HG03571 (cell line): Measurements from ENCODE around the gene PLA2G6.
"Not testable (repeated sequence)": the region's sequence is repeated elsewhere in the genome, so short reads cannot be mapped to it uniquely, and the experiment has no call there.

Source experiments
- ATAC-seq: cut with Tn5 transposase; IDR thresholded peaks from one replicate; pipeline ENCODE4 v1.9.1; 2021; ENCODE audit not compliant: unreplicated experiment

Gene PLA2G6

DNA sequence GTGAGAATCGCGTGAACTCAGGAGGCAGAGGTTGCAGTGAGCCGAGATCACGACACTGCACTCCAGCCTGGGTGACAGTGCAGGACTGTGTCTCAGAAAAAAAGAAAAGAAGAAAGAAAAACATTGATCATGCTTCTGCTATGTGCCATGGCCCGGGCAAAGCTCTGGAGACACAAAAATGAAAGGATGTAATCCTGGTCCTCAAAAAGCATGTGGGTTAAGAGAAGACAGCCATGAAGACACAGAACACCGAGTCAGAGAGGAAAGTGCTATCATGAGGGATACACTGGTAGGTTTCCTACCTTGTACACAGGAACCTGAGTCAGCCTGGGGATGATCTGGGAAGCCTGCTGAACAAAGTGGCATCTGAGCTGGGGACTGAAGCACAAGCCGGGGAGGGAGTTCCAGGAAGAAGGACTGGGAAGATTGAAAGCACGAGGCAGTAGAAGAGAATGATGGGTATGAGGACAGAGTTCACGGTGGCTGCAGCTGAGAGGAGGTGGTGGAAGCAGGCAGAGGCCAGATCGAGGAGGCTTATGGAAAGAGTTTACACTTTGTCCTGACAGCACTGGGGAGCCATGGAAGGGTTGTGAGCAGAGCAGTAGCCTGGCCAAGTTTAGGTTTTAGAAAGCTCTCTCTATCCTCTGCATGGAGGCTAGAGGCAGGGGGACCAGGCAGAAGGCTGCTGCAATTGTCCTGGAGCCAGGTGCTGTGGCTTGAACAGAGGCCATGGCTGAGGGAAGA, 10.3 kb upstream of the PLA2G6 start:
- no peak for ATAC-seq

DNA sequence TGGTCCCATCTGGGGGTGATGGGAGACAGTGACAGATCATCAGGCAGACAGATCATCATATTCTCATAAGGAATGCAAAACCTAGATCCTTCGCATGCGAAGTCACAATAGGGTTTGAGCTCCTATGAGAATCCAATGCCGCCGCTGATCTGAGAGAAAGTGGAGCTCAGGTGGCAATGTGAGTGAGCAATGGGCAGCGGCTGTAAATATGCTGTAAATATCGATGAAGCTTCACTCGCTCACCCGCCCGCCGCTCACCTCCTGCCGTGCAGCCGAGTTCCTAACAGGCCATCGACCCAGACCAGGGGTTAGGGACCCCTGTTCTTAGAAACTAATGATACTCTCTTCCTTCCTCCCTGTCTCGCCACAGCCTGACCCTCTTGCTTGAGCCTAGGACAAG, 9.4 kb upstream of the PLA2G6 start:
- ATAC-seq = no peak

DNA sequence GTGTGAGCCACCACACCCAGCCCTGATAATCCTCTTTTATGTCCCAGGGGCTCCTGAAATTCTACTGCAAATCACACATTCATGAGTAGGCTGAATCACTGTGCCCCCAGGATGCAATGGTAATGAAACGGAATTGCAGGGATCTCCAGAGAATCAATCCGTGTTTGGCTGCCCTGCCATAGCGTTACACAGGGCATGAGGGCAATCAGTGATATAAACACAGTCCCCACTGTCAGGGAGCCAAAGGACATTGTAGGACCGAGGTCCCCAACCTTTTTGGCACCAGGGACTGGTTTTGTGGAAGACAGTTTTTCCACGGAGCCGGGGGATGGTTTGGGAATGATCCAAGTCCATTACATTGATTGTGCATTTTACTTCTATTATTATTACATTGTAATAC, 9.0 kb upstream of the PLA2G6 start:
- ATAC-seq = no peak

DNA sequence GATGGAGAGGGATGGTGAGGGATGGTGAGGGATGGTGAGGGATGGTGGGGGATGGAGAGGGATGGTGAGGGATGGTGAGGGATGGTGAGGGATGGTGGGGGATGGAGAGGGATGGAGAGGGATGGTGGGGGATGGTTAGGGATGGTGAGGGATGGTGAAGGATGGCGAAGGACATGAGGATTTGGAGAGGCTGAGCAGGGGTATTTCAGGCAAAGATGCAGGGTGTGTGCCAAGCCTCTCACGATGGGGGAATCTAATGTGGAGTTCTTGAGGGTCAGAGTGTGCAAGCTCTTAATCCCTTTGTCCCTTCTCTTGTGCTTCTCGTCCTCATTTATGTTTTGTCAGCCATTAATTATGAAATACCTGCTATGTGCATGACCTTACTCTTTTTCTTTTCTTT, 7.5 kb upstream of the PLA2G6 start:
- ATAC-seq = no peak

DNA sequence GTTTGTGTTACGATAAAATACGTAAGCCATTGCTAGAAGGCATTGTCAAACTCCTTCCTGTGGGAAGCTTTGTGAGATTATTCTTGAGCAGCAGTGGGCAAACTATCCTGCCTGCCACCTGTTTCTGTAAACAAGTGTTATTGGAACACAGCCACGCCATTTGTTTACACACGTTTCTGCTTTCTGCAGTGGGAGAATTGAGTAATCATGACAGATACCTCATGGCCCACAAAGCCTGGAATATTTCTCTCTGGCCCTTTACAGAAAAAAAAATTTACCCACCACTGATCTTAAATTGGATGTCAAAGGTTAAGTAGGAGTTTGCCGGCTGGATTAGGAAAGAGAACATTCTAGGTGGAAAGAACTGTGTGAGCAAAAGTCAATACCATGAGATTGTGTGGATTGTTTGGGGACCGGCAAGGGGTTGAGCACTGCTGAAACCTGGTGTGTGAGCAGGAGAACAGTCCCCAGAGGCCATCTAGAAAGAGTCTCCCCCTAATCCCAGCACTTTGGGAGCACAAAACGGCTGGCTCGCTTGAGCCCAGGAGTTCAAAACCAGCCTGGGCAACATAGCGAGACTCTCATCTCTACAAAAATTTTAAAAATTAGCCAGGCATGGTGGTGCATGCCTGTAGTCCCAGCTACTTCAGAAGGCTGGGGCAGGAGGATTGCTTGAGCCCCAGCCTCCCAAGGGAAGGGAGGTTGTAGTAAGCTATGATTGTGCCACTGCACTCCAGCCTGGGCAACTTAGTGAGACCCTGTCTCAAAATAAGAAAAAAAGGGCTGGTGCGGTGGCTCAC, 6.0 kb upstream of the PLA2G6 start:
- no peak for ATAC-seq

DNA sequence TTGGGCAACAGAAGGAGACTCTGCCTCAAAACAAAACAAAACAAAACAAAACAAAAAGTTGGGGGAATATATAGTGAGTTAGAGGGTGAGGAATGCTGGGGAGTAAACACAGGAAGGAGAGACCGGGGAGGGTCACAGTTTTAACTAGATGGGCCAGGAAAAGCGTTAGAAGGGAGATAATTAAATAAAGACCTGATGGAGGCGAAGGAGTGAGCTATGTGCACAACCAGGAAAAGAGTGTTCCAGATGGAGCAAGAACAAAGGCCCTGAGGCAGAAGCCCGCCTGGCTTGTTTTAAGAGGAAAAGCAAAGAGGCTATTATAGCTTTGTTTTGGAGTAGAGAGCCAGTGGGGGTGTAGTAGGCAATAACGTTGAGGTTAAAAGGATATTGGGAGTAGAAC, 4.8 kb upstream of the PLA2G6 start:
- no peak for ATAC-seq

DNA sequence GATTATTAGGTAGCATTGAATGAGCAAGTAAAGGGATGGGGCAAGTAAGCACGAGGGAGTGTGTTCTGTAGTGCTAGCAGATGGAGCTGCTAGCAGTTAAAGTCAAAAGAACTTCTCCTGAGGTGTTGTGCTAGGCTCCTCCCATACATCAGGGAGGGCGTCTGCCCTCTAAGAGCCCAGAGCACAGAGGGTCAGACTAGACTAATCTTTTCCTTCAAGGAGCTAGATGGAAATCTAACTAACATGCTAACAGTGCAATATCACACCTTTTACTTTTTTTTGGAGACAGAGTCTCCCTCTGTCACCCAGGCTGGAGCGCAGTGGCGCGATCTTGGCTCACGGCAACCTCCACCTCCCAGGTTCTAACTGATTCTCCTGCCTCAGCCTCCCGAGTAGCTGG, 3.2 kb upstream of the PLA2G6 start:
- no peak for ATAC-seq

DNA sequence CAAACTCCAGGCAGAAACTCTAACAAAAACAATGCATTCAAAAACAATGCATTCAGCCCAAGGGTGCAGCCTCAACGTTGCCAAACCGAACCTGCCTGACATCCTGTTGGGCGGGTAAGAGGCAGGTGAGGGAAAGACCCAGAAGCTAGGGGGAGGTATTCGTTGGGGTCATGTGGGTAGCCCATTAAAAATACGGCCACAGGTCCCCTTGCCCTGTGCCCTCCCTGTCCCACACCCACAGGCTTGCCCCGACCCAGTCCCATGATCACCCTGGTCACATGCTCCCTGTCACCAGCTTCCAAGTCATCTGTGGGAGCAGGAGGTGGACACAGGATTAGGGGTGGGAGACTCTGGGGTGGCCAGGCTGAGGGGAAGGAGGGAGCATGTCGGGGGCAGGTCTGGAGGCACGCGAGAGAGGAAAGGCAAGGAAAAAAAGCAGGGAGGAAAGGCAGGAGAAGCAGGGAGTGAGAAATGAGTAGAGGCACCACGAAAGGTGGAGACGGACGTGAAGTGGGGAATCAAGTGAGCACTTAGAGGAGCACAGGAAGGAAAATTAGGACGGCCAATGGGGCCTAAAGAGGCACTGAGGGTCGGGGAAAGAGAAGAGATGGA, 683 bp downstream of the PLA2G6 start:
- ATAC-seq = no peak

DNA sequence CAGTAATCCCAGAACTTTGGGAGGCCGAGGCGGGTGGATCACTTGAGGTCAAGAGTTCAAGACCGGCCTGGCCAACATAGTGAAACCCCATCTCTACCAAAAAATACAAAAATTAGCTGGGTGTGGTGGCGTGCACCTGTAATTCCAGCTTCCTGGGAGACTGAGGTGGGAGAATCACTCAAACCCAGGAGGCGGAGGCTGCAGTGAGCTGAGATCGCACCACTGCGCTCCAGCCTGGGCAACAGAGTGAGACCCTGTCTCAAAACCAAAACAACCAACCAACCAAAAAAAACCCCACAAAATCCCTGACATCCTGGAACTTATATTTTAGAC, 3.1 kb downstream of the PLA2G6 start:
- not testable (repeated sequence) for ATAC-seq

DNA sequence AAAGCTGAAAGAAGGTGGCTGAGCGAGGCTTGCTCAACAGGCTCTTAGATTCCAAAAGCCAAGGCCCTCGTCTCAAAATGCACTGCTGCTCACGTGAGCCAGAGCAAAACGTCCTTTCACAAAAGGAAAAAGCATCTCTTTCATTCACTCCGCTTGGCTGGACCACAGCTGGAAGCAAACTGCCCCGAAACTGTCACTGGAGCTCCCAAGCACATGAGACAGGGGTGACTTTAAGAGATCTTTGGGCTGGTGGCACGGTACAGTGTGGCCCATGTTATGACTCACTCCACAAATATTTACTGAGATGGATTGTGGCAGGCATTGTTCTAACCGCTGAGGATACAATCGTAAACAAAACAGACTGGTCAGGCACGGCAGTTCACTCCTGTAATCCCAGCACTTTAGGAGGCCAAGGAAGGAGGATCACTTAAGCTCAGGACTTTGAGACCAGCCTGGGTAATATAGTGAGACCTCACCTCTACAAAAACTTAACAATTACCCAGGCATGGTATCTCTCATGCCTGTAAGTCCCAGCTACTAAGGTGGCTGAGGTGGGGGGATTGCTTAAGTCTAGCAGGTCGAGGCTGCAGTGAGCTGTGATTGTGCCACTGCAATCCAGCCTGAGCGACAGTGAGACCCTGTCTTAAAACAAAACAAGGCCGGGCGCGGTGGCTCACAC, 3.6 kb downstream of the PLA2G6 start:
- no peak for ATAC-seq

DNA sequence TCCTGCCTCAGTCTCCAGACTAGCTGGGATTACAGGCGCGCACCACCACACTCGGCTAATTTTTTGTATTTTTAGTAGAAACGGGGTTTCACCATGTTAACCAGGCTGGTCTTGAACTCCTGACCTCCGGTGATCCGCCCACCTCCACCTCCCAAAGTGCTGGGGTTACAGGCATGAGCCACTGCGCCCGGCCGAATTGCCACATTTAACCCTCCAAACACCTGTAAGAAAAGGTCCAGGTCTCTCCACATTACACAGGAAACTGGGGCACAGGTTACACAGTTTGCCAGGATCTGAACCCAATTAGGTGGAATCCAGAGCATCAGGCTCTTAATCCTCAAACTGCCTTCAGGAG, 4.1 kb downstream of the PLA2G6 start:
- not testable (repeated sequence) for ATAC-seq

DNA sequence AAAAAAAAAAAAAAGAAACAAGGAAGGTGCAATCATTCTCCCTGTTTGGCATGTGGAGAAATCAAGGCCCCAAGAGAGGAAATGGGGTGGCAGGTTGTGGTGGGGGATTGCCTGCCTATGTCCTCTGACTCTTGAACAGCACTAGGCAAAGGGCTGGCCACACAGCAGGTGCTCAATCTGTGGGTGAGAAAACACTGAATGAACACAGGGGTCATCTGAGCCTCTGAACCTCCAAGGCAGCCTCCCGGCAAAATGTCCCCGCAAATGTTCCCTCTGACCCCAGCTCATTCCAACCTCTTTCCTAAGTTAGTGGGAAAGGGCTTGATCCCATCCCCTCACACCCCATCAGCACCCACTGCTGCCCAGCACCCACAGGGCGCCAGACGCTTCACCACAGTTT, 4.6 kb downstream of the PLA2G6 start:
- no peak for ATAC-seq

DNA sequence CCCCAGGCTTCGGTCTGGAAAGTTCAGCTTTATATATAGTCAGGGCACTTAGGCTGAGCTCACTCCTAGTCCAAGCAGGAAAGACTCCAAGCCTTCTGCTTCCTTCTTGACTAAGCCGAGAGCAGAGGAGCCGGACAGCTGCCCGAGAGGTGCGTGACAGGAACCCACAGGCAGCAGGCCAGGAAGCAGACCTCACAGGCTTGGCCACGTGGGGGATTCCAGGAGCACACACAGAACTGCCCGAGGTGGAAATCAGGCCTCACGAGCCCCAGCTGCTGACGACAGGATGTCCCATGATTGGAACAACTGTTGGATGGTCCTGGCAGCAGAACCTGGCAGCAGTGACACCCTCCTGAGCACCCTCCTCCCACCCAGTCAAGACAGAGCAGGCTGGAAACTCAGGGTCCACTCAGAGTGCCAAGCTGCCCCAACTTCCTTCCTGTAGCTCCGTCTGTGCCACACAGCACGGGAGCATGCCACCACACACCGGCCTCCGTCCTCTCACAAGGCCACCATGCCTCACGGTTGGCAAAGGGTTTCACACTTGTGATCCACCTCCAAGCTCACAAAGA, 5.4 kb downstream of the PLA2G6 start:
- no peak for ATAC-seq

DNA sequence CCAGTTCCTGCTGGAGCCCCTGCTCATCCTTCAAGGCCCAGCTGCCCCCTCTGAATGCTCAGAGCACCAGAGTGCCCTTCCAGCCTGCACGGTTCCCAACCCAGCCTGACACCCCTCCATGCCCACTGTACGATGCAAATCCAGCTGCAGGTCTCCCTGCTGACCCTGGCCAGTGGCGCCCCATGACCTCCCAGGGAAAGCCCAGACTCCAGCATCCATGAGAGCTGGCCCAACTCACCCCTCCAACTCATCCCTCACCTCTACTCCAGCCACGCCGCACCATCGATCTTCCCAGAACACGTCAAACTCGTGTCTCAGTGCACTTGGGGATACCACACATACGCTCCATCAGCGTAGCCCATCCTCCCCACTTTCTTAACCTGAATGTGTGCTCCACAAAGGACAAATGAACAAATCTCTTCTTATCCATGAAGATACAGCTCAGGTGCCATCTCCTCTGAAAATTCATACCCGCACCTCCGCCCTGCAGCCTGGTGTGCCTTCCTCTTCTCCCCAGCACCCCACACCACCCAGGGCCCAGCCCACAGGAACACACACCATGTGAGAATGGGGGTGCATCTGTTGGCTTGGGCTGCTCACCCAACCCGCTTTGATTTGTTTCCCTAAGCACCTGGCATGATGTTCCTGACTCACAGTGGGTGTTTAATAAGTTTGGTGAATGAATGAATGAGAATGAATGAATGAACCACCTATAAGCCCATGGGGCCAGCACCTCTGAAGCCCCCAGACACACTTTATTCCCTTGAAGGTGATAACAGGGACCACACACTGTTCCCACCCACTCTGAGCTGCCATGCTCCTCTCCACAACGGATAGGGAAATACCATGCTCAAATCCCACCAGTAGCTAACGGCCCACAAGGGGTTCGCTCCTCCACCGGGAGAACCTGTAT, 6.2 kb downstream of the PLA2G6 start:
- no peak for ATAC-seq

DNA sequence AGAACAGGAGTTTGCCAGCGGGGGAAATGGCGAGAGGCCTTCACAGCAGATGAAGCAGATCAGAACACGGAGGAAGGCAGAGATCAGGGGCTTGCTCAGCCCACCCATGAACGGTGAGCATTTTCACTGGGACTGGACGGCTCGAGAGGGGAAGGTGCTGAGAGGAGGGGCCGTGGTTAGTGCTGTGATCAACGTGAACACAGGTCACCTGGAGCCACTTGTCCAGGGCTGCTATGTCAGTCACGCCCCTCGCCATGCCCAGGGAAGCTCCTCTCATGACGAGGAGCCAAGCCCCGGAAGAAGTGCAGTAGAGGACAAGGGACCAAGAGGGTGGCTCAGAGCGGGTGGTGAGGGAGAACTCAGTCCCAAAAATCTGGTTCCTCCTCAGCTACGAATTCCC, 7.0 kb downstream of the PLA2G6 start:
- no peak for ATAC-seq

DNA sequence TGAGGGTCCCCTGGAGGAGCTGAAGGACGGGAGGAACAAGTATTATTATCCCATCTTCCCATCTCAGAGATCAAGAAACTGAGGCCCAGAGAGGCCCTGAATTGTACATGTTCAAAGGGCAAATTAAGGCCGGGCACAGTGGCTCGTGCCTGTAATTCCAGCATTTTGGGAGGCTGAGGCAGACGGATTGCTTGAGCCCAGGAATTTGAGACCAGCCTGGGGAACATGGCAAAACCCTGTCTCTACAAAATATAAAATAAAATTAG, 8.1 kb downstream of the PLA2G6 start:
- ATAC-seq = no peak

DNA sequence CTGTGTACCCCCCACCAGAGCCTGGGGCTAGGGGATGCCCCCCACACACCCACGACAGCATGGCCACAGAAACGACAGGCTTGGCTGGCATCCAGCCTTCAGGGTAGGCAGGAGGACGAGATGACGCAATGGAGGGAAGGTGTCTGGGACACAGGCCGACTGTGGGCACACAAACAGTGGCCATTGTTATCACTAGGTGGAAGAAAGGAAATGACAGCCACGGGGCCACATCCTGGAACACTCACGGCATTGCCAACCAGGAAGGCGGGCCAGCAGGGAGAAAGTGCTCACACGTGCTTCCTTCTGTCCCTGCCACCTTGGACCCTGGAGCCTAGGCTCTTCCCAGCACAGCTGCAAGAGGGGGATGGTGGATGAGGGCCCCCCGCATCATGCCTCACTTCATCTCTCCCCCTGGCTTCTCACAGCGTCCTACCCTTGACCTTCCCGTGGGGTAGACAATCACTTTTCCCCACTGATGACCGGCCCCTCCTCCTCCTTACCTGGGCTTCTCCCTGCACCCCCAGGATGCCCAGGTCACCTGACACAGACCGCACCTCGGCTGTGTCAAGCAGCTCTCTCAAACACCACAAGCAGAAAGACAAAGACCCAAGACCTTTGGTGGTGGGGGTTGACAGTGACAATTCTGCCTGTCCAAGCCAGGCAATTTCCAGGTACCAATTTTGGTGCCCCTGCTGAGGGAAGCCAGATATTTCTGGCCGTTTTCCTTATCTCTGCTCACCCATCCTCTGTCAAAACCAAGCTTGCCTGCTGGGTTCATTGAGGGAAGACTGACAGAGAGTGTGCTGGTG, 8.6 kb downstream of the PLA2G6 start:
- no peak for ATAC-seq

DNA sequence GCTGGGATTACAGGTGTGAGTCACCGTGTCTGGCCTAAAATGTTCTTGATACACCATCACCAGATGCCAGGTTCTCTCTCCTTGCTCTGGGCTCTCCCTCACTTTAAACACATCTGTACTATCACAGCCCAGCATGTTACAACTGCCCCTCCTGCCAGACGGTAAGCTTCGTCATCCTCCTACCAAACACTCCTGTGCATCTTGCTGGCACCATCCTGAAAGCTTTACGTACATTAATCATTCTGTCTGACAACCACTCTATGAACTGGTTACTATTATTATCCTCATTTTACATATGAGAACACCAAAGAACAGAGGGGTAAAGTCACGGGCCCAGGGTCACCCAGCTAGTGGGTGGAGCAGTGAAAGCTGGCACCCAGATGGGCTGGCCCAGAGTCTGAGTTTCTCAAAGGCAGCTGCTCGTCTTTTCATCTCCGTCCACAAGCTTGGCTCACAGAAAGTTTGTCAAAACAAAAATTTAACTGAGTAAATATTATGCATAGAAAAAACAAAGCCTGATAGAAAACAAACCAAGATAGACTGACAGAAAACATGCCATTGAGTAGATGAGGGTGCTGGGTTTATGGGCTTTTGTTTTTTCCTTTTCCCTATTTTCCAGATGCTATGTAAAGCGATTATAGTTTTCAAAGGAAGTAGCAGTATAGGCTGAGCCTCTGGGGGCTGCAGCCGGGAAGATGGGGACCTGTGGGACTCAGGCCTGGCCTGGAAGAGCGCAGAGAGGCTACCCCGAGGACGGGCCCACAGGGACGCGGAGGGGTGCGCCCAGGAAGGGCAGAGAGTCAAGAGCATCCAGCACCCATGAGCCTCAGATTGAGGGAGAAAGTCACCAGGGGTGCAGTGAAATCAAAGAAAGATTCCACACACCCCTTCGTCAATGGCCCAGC, 9.5 kb downstream of the PLA2G6 start:
- ATAC-seq = no peak

DNA sequence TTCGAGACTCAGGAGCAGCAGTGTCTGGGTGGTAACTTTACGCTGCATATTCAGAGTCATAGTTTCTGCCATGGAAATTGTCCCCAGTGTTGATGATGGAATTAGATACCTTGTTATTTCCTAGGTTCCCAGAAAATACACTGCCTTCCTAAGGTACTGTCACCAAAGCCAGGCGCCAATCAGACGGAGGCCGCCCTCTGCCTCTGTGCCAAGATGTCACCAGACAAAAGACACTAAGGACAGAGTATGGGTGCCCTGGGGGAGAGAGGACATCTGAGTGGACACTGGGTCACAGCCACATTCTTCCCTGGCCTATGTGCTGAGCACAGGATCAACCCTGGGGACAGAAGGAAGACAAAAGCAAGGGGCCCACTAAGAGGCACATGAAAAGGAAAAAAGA, 11.2 kb downstream of the PLA2G6 start:
- no peak for ATAC-seq
